GM21526 (cell line): ENCODE results near the gene ARHGAP23.

Source experiments
- ATAC-seq: cut with Tn5 transposase; IDR thresholded peaks from one replicate; pipeline ENCODE4 v1.9.1; 2021; ENCODE audit warnings: moderate library complexity; ENCODE audit not compliant: unreplicated experiment, low FRiP score

The ARHGAP23 gene

GRCh38 chr17:38560503-38561318 lies 132.4 kb downstream of the ARHGAP23 start:
- ATAC-seq = no peak

GRCh38 chr17:38561416-38562214 lies 133.4 kb downstream of the ARHGAP23 start:
- ATAC-seq = no peak
